CD14-positive monocyte (primary cell): ENCODE data around the gene ITPA. TPM values are rescaled to one million over a fixed set of nuclear protein-coding genes. Genes with fewer than 3 reads are reported as not detected.
A peak's percentile ranks its signal among the peaks of the same experiment; 100 is the strongest.

Experiments
- DNase-seq, 3 donors: peaks; one replicate each; pipeline ENCODE4 v3.0.0-alpha.2; 2011 to 2022
- H2AFZ ChIP-seq: 2 replicates; pipeline ENCODE4 v1.6.0; 2012; ENCODE audit warnings: mild to moderate bottlenecking, low read depth, low read length, inconsistent platforms; ENCODE audit not compliant: insufficient read depth, poor library complexity, severe bottlenecking
- H3K27ac ChIP-seq, 2 donors: 1 replicate in 1 of 2; 2 replicates in 1 of 2; pipeline ENCODE4 v1.5.1; 2012 to 2013; ENCODE audit warnings: low read length in 2 of 2, control low read depth in 1 of 2, inconsistent platforms in 1 of 2, low read depth in 1 of 2, mild to moderate bottlenecking in 1 of 2
- H3K27me3 ChIP-seq, 2 donors: one replicate each; pipeline versions ENCODE4 v1.6.0 to v1.6.1; 2011 to 2013; ENCODE audit warnings: low read length in 2 of 2; ENCODE audit not compliant: control insufficient read depth in 2 of 2, insufficient read depth in 2 of 2
- H3K36me3 ChIP-seq, 2 donors: replicated peaks in 1 of 2; 1 replicate in 1 of 2; 2 replicates in 1 of 2; pipeline versions ENCODE4 v1.5.1 to v1.6.1; 2012 to 2013; ENCODE audit warnings: low read length in 2 of 2, control low read depth in 1 of 2, inconsistent platforms in 1 of 2, mild to moderate bottlenecking in 1 of 2; ENCODE audit not compliant: insufficient read depth in 2 of 2, control insufficient read depth in 1 of 2
- H3K4me1 ChIP-seq, 2 donors: 1 replicate in 1 of 2; 2 replicates in 1 of 2; pipeline versions ENCODE4 v1.5.1 to v1.6.1; 2012 to 2013; ENCODE audit warnings: low read length in 2 of 2, control low read depth in 1 of 2, inconsistent platforms in 1 of 2, mild to moderate bottlenecking in 1 of 2, moderate library complexity in 1 of 2; ENCODE audit not compliant: insufficient read depth in 2 of 2, control insufficient read depth in 1 of 2
- H3K4me2 ChIP-seq: replicated peaks from 2 replicates; pipeline ENCODE3; 2012; ENCODE audit warnings: low read length, moderate library complexity, mild to moderate bottlenecking; ENCODE audit not compliant: poor library complexity, severe bottlenecking; ENCODE audit errors: extremely low read depth
- H3K4me3 ChIP-seq, 3 experiments: fragments of 200-600 bp in 1 of 3; sonication (generic) in 1 of 3; replicated peaks in 1 of 3; 1 replicate in 2 of 3; 2 replicates in 1 of 3; pipeline ENCODE4 v1.5.1; 2011 to 2013; ENCODE audit warnings: low read length in 3 of 3, mild to moderate bottlenecking in 3 of 3, control low read depth in 2 of 3, low read depth in 2 of 3, inconsistent platforms in 1 of 3, moderate library complexity in 1 of 3
- H3K79me2 ChIP-seq: 2 replicates; pipeline ENCODE4 v1.6.0; 2012; ENCODE audit warnings: mild to moderate bottlenecking, control low read depth, inconsistent platforms, low read length, moderate library complexity; ENCODE audit not compliant: insufficient read depth
- H3K9ac ChIP-seq: 2 replicates; pipeline ENCODE4 v1.6.0; 2017; ENCODE audit warnings: low read length, mild to moderate bottlenecking; ENCODE audit not compliant: insufficient read depth, poor library complexity, severe bottlenecking
- H3K9me3 ChIP-seq, 2 donors: replicated peaks in 1 of 2; 1 replicate in 1 of 2; 2 replicates in 1 of 2; pipeline versions ENCODE4 v1.5.1 to v1.6.1; 2012 to 2013; ENCODE audit warnings: low read length in 2 of 2, control low read depth in 1 of 2; ENCODE audit not compliant: control insufficient read depth in 1 of 2, insufficient read depth in 1 of 2
- H4K20me1 ChIP-seq: 2 replicates; pipeline ENCODE4 v1.6.0; 2012; ENCODE audit warnings: mild to moderate bottlenecking, low read length, control low read depth, moderate library complexity; ENCODE audit not compliant: insufficient read depth
- H3K27ac Mint-ChIP-seq, 7 donors: one replicate each; pipeline ENCODE4 v1.8.0; 2020; ENCODE audit warnings: mild to moderate bottlenecking in 7 of 7, mixed read lengths in 7 of 7, moderate library complexity in 6 of 7, inconsistent platforms in 2 of 7
- H3K27me3 Mint-ChIP-seq, 3 donors: one replicate each; pipeline ENCODE4 v1.8.0; 2021 to 2022; ENCODE audit warnings: low read depth in 3 of 3, mild to moderate bottlenecking in 3 of 3, mixed read lengths in 3 of 3, moderate library complexity in 3 of 3, inconsistent platforms in 1 of 3
- H3K36me3 Mint-ChIP-seq, 2 donors: one replicate each; pipeline ENCODE4 v1.8.0; 2020; ENCODE audit warnings: mixed read lengths in 2 of 2, inconsistent platforms in 1 of 2, mild to moderate bottlenecking in 1 of 2
- H3K4me1 Mint-ChIP-seq: one replicate; pipeline ENCODE4 v1.8.0; 2020; ENCODE audit warnings: mild to moderate bottlenecking, mixed read lengths
- H3K4me3 Mint-ChIP-seq, 2 donors: one replicate each; pipeline ENCODE4 v1.8.0; 2020; ENCODE audit warnings: mild to moderate bottlenecking in 2 of 2, mixed read lengths in 2 of 2, moderate library complexity in 1 of 2
- H3K9me3 Mint-ChIP-seq, 7 donors: one replicate each; pipeline ENCODE4 v1.8.0; 2020 to 2022; ENCODE audit warnings: mixed read lengths in 7 of 7, mild to moderate bottlenecking in 6 of 7, moderate library complexity in 6 of 7, inconsistent platforms in 2 of 7
- WGBS: methylation state at CpG from one replicate; pipeline ENCODE4 v1.1.5; 2013; ENCODE audit warnings: missing lambda C conversion rate; ENCODE audit not compliant: insufficient coverage; 5-methylcytosine and 5-hydroxymethylcytosine counted together
- intact Hi-C, 2 donors: fragments of 100-400 bp; cut with micrococcal nuclease; formaldehyde crosslinking; loops; one replicate each; pipeline versions ENCODE4 v1.15.0 to v1.15.1; 2023
- polyA plus RNA-seq, 3 donors: library from polyadenylated mRNA; depleted of rRNA in 1 of 3; unstranded in 2 of 3; stranded (reverse) in 1 of 3; fragments of 300-500 nt in 2 of 3; fragments of >200 nt in 1 of 3; fragmentation: Illumina TruSeq in 2 of 3; gene quantifications; 1 replicate in 2 of 3; 2 replicates in 1 of 3; pipeline ENCODE4 v1.2.3, GENCODE V29; 2012 to 2021
- TF ChIP-seq, protein P1 (sequence below): fragments of 200-600 bp; IDR thresholded peaks from one replicate; pipeline ENCODE4 v1.8.0; 2022; ENCODE audit warnings: antibody characterized with exemption, mild to moderate bottlenecking

Gene ITPA
- polyA plus RNA-seq, 3 donors, result 39.5 to 62.8 (median 57.0) TPM

DNA sequence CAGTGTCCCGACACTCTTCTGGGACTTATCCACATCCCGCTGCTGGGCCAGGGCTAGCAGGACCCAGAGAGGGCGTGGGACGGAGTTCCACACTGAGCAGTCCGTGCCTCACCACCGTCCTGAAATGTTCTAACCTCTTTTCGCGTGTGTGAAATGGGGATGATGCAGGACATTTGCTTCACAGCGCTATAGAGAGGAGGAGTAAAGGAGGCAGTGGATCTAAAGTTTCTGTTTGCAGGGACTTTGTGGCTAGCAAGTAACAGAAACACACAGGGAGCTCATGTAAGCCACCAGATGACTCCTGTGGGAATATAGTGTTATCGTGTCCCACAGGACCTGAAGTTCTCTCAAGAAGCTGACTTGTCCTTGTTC is 634 bp downstream of the ITPA start:
- Histone ChIP-seq H4K20me1 (no peaks in the 10 kb centered on the region), H3K4me2 (peak overlapping the region; percentile 82), H3K79me2 (peaks cover 37% of the 10 kb centered on the region), H3K9me3 (no peaks in the 10 kb centered on the region), H3K4me3 (peak overlapping the region; percentile 66 to 99 (median 97)), H3K27ac (peak overlapping the region; percentile 81 to 95), H2AFZ (peak overlapping the region; percentile 99), H3K4me1 (peaks cover 14 to 19% of the 10 kb centered on the region in 2 donors), H3K9ac (peak overlapping the region; percentile 93), H3K36me3 (peaks cover 14 to 17% of the 10 kb centered on the region in 2 donors), H3K27me3 (no peaks in the 10 kb centered on the region)
- H3K4me3 Mint-ChIP-seq, result peak overlapping the region; percentile 94 to 99
- intact Hi-C loops, result loop anchor here in 1 of 2 donors (10.0 kb wide), 1 partner anchor 105 kb away; no protein-coding TSS in a partner anchor
- peaks cover 17% of the 10 kb centered on the region for H3K4me1 Mint-ChIP-seq
- DNase-seq, result no peak
- H3K36me3 Mint-ChIP-seq, result peaks cover 16 to 19% of the 10 kb centered on the region in 2 donors
- peaks cover 0 to 3% (median 0%) of the 10 kb centered on the region in 3 donors for H3K27me3 Mint-ChIP-seq
- TF ChIP-seq, protein P1, sequence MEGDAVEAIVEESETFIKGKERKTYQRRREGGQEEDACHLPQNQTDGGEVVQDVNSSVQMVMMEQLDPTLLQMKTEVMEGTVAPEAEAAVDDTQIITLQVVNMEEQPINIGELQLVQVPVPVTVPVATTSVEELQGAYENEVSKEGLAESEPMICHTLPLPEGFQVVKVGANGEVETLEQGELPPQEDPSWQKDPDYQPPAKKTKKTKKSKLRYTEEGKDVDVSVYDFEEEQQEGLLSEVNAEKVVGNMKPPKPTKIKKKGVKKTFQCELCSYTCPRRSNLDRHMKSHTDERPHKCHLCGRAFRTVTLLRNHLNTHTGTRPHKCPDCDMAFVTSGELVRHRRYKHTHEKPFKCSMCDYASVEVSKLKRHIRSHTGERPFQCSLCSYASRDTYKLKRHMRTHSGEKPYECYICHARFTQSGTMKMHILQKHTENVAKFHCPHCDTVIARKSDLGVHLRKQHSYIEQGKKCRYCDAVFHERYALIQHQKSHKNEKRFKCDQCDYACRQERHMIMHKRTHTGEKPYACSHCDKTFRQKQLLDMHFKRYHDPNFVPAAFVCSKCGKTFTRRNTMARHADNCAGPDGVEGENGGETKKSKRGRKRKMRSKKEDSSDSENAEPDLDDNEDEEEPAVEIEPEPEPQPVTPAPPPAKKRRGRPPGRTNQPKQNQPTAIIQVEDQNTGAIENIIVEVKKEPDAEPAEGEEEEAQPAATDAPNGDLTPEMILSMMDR, result no peak
- H3K9me3 Mint-ChIP-seq, result peaks cover 0 to 5% (median 0%) of the 10 kb centered on the region in 7 donors
- 0% methylated on average over 8 of the region's 10 CpGs for WGBS
- H3K27ac Mint-ChIP-seq, result peak overlapping the region in 6 of 7 donors; percentile 86 to 94 (median 92)

DNA sequence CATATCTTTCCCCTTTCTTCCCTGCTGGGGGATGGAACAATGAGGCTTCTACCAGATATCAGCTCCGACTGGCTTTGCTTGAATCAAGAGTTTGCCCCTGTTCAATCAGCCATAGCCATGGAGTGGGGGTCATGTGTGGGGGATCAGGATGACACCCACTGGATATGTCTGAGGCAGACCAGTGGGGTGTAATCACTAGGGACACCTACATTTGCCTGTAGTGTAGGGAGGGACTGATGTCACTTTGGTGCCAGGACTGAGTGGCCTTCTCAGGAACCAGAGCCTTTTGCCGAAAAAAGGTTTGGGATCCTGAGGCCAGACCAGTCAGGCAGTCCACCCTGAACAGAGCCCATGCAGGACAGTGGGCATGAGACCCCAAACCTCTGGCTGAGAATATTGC is 1.0 kb downstream of the ITPA start:
- Mint-ChIP-seq H3K27me3 (peaks cover 0 to 2% (median 0%) of the 10 kb centered on the region in 3 donors), H3K27ac (peak overlapping the region in 1 of 7 donors; percentile 46), H3K4me3 (peak overlapping the region; percentile 94 to 99), H3K36me3 (peaks cover 16 to 23% of the 10 kb centered on the region in 2 donors), H3K9me3 (peaks cover 0 to 5% (median 0%) of the 10 kb centered on the region in 7 donors), H3K4me1 (peaks cover 17% of the 10 kb centered on the region)
- Histone ChIP-seq H4K20me1 (no peaks in the 10 kb centered on the region), H3K4me2 (peak overlapping the region; percentile 82), H3K9ac (peak overlapping the region; percentile 93), H3K4me1 (peaks cover 14 to 19% of the 10 kb centered on the region in 2 donors), H2AFZ (peak overlapping the region; percentile 99), H3K4me3 (peak overlapping the region; percentile 66 to 99 (median 97)), H3K27ac (peak overlapping the region in 1 of 2 donors; percentile 95), H3K27me3 (no peaks in the 10 kb centered on the region), H3K9me3 (no peaks in the 10 kb centered on the region), H3K79me2 (peaks cover 37% of the 10 kb centered on the region), H3K36me3 (peaks cover 18 to 21% of the 10 kb centered on the region in 2 donors)
- TF ChIP-seq, protein P1, result no peak
- no peak for DNase-seq
- intact Hi-C loops, result loop anchor here in 1 of 2 donors (10.0 kb wide), 1 partner anchor 104 kb away; no protein-coding TSS in a partner anchor
- WGBS, result 100% methylated on average over 2 of the region's 2 CpGs
